Islet precursor cell (in vitro differentiated cells): Measurements from ENCODE around the gene WLS.

ENCODE experiments used
- DNase-seq: peaks from one replicate; pipeline ENCODE4 v3.0.0-alpha.2; 2018

The WLS gene

DNA sequence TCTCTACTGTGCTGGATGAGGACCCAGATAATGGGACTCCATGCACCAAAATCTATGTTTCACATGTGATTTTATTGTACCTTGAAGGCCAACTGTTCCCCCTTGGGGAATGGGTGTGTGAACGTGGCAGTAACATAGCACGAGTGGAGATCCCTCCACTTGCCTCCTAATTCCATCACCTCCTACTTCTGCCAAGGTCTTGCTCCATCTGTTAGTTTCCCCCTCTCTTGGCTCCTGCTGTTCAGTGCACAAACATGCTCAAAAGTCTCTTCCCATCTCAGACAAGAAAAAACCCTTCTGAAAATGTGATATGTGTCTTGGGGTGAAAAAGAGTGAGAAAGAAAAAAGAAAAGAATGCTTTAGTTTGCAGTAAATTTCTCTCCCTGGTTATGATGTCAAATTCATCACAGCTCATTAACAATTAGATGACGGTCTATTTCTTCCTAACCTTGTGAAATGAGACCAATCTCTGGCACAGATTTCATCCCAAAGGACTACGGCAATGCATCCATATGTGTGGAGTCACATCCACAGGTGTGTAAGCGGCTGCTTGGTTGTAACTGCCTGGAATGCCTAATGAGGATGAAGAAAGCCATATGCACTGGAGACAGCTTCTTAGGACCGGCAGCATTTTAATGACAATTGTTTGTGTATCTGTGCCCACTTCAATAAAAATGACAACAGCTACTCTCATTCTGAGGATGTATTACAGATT lies 102.6 kb downstream of the WLS start:
- peak; percentile 23 for DNase-seq

DNA sequence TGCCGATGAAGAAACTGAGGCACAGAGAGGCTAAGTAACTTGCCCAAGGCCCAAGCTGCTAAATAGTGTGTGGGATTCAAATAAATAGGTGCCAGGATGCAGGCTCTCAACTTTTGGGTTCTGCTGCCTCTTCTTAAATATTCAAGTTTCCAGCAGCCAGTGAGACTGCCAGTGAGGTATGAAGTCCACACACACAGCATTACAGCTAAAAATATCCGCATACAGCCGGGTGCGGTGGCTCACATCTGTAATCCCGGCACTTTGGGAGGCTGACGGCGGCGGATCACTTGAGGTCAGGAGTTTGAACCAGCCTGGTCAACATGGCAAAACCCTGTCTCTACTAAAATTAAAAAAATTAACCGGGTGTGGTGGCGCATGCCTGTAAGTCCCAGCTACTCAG lies 103.5 kb downstream of the WLS start:
- peak; percentile 56 for DNase-seq

DNA sequence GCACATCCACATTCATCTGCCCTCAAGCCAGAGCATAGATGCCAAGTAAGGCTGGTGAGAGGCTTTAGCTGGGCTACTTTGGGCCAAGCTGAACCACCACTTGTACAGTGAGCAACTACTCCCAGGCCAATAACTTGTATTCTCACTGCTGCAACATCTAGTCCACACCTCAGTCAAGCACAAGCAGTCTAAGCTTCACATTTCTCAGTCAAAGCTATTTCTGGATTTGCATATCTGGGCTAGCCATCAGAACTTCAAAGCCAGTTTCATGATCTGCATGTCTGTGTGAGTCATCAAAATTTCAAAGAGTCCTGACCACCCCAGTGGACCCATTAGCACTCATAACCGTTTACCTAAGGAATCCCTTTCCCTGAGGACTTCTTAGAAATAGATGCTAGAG lies 104.2 kb downstream of the WLS start:
- peak; percentile 89 for DNase-seq

DNA sequence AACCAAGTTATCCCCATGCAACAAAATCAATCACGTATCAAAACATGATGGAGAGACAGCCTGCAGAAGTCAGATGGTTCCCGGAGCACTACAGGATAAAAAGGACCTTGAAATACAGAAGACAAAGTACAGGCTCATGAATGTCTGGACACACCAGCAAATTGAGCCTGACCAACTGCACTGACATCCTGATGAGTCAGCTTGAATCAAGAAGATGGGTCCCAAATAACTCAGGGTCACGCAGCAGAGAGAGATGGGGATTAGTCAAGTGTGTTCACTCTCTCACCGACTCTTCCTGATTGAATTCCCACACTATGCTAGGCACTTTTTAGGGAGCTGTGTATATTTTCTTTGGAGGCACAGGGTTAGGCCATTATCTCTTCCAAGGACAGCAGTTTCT lies 110.8 kb downstream of the WLS start:
- peak; percentile 66 for DNase-seq

DNA sequence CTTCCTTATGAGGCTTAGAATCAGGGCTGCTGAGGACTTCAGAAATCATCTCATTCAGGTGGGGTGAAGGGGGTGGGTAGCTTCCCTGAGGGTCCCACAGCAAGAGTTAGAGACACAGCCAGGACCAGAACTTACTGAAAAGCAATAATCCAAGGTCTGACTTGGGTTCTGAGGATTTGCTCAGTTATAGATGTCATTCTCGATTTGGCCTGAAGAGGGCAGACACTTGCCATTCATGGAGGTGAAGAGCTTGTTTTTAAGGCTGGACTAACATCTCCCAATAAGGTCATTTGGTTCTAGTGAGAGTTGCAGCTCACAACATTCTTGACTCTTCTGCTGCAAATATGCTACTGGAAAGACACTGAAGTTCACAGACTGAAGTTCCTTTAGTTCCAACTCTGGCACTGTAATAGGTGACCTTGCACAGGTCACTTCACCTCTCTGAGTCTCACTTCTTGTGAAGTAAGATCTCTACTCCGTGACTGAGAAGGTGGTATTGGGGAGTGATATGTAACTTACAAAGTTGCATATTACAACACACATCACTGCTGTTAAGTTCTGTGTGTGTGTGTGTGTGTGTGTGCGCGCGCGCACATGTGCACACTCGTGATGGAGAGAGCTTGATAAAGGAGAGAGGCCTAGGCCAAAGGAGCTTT lies 112.1 kb downstream of the WLS start:
- DNase-seq, result peak; percentile 81

DNA sequence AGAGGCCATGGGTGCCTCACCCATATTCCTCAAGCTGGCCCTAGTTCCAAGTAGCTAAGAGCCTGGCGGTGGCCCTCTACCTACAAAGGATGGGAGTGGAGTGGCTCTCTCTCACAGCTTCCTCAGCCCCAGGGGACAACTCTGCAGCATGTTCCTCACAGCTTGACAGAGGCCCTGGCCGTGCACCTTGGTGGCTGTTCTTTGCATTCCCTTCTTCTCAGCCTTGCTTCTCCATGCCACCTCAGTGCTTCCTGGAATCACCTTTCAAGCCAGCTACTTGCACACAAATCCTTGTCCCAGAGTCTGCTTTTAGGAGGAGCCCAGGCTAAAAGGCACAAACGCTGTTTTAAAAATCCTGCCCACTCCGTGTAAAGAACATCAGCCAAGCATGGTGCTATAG lies 112.9 kb downstream of the WLS start:
- peak; percentile 51 for DNase-seq

DNA sequence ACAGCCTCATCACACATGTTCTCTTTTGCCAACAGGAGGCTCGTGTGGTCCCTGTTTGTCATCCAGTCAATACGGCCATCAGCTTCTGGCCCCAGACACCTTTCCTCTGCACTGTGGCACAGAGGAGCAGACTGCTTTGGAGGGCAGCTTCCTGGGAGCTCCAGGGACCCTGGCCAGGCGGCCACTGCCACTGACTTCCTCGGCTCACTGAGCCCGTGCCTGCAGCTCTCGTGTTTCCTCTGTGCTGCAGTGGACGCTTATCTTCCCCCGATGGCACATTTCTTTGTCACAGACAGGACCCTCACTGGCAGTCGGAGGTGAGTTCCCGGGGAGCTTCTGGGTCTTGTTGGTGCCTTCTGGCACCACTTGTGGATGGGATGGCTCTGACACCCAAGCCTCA lies 114.9 kb downstream of the WLS start:
- DNase-seq, result peak; percentile 57

DNA sequence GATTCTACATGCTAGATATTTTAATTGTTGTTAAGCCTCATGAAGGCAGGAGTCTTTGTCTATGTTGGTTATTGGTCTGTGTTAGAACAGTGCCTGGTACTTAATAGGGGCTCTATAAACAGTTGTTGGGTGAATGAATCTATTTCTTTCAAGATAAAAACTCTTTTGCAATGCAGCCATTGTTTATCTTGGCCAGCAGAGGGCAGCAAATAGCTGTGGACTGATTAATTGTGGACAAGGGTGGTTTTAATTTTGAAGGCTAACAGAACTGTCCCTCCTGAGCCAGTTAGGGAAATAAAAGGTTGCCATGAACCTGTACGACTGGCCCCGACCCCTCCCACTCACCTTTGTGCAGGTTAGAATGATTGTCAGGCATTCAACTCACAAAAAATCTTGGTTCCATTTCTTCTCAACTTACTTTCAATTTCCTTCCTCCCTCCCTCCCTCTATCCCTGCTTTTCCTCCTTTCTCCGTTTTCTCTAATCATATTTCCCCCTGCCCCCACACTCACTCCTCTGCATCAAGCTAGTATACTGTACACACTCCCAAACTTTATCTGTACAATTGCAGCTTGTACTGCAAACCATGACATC lies 115.6 kb downstream of the WLS start:
- DNase-seq, result no peak

DNA sequence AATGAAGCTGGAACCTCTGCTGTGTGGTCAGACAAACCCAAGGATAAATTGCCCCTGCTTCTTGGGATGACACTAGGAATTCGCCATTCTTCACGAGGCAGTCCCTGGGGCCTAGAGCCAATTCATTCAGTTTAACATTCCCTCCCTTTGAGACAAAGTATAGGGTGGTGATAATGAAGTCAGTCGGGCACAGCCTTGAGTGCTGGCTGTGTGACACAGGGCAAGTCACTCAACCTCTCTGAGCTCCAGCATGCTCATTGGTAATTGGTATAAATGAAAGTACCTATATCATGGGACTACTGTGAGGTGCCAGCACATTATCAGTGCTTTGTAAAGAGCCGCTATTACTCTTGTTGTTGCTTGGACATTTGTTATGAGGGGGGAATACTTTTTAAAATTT lies 117.0 kb downstream of the WLS start:
- DNase-seq, result no peak

DNA sequence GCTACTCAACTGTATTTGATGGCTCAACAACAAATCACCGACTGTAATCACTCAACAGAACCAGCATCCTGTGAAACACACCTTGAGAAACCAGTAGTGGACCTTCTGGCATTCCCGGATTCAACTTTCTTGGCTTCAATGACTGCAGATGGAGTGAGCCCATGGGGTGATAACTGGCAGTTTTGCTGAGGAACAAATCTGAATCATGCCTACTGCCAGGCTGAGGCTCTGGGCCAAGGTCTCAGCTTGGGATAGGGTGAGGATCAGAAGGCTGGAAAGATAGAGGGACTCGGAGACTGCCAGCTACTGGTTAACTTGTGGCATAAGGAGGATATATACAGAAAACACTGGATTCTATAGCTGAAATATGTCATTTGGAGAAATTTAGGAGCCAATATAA lies 118.4 kb downstream of the WLS start:
- DNase-seq, result no peak

DNA sequence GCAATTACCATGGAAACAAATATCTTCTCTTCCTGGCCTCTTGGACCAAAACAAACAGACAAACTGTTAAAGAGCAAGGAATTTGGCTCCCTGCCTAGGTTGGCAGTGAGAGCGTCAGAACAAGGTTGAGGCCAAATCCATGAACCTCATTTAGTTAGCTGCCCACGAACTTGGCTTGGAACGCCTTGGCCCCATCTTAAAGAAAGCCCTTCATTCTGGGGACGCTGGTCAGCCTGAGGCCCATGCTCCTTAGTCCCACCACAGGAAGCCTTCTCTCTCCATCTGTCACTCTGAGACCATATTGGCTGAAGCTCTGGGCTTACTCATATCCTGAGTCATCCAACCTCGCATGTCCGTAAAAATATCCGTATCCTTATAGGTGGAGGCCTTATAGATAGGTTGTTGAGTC lies 119.5 kb downstream of the WLS start:
- DNase-seq, result peak; percentile 57

DNA sequence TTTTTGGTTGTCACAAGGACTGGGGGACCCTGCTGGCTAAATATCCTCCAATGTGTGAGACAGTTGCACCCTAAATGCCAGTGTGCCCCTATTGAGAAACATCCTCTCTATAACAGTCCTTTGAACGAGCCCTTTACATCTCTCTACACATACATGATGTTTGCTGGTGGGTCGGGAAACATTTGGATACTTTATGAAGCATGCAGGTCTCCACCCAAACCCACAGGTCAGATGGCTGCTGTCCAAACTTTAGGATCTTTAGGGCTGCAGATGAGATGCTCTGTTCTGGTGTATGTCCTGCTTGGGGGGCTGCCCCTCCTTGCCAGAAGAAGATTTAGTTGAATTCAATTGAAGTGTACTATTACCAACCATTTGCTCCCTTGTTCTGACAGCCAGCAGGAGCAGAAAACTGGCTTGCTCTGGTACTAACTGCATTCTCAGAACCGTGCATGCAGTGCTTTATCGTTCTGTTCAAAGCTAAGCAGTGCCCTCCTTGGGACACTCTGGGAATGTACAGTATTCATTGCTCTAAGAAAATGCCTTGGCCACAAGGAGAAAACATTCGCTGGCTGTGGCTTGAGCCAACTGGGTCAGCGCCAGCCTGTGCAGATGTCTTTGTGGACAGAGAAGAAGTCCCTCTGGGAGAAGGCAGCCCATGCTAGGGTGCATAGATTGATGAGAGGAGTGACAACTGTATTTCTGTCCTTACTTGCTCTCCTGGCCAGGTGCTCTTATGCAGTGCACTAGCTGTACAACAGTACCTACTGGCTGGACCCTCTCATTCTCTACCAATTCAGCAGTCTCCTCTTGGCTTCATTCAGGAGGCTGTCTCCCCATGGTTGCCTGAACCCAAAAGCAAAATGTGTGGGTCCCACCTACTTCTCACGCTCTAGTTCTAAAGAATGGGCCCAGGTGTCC lies 120.5 kb downstream of the WLS start:
- DNase-seq, result peak; percentile 71

DNA sequence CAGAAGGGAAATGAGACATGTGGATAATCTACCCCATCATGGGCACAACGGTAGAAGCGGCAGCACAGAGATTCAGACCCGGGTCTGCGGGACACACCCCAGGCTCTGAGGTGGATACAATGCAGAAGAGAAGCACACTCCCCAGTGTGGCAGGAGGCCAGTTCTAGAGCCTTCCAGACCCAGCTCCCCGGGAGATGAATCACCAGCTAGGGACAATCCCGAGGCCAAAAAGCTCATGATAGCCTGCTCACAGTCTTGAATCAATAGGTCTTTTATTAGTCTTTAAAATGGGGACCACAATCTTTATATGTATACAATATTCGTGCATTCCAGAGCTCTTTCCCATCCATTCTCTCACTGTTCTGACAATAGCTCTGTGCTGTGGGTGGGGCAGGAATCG lies 124.6 kb downstream of the WLS start:
- DNase-seq, result no peak

DNA sequence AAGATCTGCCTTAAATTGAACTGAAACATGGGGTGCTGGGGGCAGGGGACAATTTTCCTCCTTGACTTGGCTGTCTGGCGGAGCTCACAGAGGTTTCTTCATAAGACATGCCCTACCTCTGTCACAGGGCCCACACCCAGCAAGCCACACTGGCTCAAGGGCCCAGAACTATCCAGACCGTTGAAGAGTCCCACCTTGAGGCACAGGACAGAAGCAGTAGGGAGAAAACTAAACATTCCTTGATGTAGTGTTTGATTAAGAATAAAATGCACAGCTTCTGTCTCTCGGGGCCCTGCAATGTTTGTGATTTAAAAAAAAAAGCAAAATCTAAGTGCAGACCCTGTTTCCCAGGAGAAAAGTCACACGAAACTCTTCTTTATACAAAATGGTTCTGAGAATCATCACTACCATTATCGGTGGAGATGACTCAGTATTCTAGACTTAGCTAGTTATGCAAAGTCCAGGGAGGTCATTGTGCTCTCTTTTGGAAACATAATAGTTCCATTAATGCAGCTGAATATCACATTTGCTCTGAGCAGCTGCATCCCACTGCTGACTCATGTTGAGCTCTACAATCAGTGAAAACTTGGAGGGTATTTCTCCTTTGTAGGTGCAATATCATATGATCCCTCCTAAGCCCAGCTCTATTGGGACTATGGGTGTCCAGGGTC lies 128.3 kb downstream of the WLS start:
- DNase-seq, result no peak

DNA sequence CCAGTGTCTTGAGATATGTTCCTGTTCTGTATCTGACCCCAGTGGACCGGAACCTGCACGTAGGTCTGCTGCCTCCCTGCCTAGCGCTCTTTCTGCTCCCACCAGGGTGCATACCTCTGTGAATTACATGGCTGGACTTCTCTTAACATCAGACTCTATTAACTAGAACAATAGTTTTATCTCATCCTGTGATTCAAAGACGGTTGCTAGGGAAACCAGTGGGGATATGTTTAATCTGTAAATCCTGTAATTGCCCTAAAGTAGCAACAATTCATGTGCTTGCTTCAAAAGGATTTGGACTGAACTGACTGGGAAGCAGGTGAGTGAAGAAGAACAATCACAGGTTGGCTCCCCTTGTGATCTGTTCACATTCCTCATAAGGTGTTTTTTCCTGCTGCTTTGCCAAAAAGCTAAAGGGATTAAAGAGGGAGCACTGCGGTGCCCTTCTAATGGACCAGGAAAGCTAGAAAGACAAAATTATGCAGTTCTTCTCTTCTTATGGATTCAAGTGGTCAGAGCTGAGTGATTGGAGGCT lies 129.2 kb downstream of the WLS start:
- no peak for DNase-seq

DNA sequence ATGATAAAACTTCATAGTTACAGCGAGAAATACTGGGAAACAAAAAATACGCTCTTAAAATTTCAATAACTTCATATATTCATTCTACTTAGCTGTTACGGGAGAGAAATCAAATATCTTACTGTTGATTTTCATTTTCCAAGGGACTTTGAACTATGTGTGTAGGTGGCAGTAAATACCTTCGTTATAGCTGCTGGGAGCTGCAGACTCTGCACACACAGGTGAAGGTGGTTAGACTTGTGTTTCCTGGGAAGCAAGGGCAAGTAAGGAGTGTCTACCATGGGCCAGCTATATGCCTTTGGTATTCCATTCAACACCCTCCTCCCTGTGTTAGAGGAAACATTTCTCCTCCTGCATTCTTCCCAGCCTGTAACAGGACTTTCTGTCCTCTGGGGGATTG lies 130.5 kb downstream of the WLS start:
- DNase-seq, result no peak

DNA sequence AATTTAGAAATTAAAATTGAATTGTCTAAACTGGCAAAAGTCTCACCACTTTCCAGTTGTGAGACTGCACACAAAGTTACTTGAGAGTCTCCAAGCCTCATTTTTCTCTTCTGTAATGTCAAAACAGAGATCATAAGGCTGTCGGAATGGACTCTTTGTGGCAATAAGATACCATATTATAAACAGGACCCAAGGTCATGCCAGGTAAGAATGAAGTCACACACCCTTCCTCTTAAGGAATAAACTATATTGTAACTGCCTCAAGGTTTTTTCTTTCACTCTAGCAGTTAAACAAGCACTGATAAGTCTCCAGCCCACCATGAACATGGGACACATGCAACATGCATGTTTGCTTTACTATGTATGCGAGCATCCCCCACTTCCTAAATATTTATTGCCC lies 131.8 kb downstream of the WLS start:
- DNase-seq, result no peak

DNA sequence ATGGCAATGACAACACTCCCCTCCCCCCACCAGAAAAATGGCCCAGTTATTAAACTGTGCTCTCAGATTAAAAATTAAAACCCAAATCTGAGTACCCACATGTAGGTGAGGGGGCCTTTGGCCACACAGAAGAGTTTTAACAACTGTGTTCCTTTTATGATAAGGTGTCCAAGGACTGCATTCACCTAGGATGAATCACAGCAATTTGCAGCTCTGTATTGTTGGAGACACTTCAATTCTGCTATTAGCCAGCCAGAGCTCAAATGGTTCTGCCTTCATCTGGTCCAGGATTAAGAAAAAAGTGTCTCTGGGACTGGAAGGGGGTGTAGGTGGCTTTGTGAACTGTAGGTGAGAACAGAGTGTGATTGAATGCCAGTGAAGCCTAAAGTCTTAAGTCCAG lies 138.6 kb downstream of the WLS start:
- DNase-seq, result no peak

DNA sequence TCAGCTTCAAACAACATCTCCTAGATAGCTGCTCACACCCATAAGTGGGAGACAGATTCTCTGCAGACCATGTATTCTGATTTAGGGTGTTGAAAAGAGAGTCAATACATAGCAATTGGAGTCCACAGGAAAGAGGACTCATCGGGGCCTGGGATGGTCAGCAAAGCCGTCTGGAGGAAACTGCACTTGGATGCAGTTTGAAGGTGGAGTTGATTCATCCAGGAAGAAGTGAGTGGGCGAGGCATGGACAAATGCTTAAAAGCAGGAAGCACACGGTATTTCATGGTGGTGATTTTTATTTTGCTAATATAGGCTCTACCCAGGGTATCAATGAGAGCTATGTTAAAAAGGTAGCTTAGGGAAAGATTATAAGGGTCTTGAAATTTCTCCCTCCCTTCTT lies 145.1 kb downstream of the WLS start:
- DNase-seq, result no peak

DNA sequence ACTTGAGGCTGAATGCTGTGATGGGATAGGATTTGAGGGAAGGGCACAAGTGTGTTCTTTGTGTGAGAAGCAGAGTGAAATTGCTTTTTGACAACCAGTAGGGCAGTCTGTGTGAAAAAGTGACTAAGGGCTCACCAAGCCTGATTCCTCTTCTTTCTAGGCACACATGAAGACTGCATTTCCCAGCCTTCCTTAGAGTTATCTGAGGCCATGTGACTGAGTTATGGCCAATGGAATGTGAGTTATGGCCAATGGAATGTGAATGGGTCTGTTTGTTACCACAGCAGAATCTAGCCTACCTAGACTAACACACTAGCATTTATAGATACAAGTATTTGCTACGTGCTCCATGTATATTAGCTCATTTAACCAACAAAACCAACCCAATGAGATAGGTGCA lies 146.6 kb downstream of the WLS start:
- DNase-seq, result peak; percentile 47

DNA sequence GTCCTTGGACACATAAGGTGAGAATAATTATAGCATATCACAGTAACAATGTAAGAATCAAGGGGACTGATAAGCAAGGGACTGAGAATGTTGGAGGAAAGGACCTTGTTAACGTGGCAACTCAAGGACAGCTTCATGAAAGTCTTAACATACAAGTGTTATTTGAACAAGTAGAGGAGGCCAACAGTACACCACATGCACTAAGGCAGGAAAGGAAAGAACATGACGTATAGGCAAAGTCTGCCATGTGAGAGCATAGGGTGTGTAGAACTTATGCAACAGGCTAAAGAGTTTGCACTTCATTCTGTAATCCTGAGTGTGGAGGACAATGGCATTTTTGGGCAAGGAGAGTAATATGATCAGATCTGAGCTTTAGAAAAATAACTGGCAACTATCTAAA lies 148.6 kb downstream of the WLS start:
- no peak for DNase-seq

DNA sequence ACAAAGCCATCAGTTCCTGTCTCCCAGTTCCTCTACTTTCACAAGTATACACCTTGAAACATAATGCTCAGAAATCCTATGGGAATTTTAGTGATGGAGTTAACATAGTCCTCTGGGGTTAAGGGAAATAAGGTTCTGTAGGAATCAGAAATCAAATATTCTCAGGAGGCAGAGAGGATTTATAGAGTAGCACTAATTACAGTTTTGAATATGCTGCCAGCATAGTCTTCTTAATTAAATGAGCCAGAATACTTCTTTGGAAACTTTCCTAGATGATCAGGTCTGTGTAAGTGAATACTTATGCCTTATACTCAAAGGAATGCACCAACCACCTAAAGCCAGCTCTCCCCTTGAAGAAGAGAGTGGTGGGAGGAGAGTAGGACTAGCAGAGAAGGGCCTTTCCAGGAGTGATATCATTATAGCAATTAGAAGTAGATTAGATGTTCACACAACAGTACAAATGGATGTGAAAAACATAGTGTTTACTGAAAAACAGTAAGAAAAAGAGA lies 150.5 kb downstream of the WLS start:
- no peak for DNase-seq
